ENCODE data around the gene RIMBP2.

The RIMBP2 gene

GRCh38 chr12:130401703-130402102, 314.4 kb downstream of the RIMBP2 start:
- Histone ChIP-seq H3K36me3 (ENCODE audit: control insufficient read depth in 2 of 2, insufficient read depth in 1 of 2, low read length in 2 of 2) (no peaks in the 10 kb centered on the region), H3K9me3 (ENCODE audit: control insufficient read depth, insufficient read depth, low read depth, low read length) (no peaks in the 10 kb centered on the region), H3K27ac (ENCODE audit: extremely low read depth, low read depth, low read length) (no peak overlapping the region), H3K4me1 (ENCODE audit: control insufficient read depth, insufficient read depth, low read length) (no peaks in the 10 kb centered on the region), H3K4me3 (ENCODE audit: low read depth, low read length) (no peak overlapping the region)
- POLR2A ChIA-PET, result no interaction called here
- TF ChIP-seq ZNF645 (tag by site-specific recombination; IDR thresholded peaks at IDR 0.05) (no peak), CTCF (tag by site-specific recombination; IDR thresholded peaks at IDR 0.05) (0 out of 2 replicates have a peak, but pooled peaks have one; percentile 27)
- CTCF ChIA-PET, result no interaction called here

- H3K4me1 ChIP-seq (ENCODE audit: control insufficient read depth, insufficient read depth, low read length), result no peaks in the 10 kb centered on the region
- no peaks in the 10 kb centered on the region for H3K36me3 ChIP-seq (ENCODE audit: control insufficient read depth in 2 of 2, insufficient read depth in 1 of 2, low read length in 2 of 2)
- H3K4me3 ChIP-seq (ENCODE audit: low read depth, low read length), result no peak overlapping the region
- TF ChIP-seq ZNF600 (tag by site-specific recombination; IDR thresholded peaks at IDR 0.05) (no peak), ZSCAN16 (tag by site-specific recombination; IDR thresholded peaks at IDR 0.05) (no peak), ZNF280C (tag by site-specific recombination; IDR thresholded peaks at IDR 0.05) (no peak), KLF9 (tag by site-specific recombination; IDR thresholded peaks at IDR 0.05; ENCODE audit: low read depth) (no peak), ZNF366 (tag by site-specific recombination; conservative IDR thresholded peaks at IDR 0.05) (no peak), ZNF777 (tag by site-specific recombination; IDR thresholded peaks at IDR 0.05; ENCODE audit: borderline replicate concordance) (no peak), ZBTB8A (tag by site-specific recombination; IDR thresholded peaks at IDR 0.05) (no peak), ZNF610 (tag by site-specific recombination; IDR thresholded peaks at IDR 0.05; ENCODE audit: borderline replicate concordance) (no peak)
- POLR2A ChIA-PET, result no interaction called here
- CTCF ChIA-PET, result interaction anchor here (0.6 kb wide), 2 partner anchors 23 to 90 kb away, joined by 3 read pairs; no protein-coding TSS in a partner anchor
- H3K9me3 ChIP-seq (ENCODE audit: control insufficient read depth, insufficient read depth, low read depth, low read length), result no peaks in the 10 kb centered on the region
- no peak overlapping the region for H3K27ac ChIP-seq (ENCODE audit: extremely low read depth, low read depth, low read length)
Observed at GRCh38 chr12:130398100-130398848, 317.8 kb downstream of the RIMBP2 start.

GRCh38 chr12:130396667-130397066, 319.4 kb downstream of the RIMBP2 start:
- ChIA-PET CTCF (no interaction called here), POLR2A (no interaction called here)
- Histone ChIP-seq H3K4me1 (ENCODE audit: control insufficient read depth, insufficient read depth, low read length) (no peaks in the 10 kb centered on the region), H3K4me3 (ENCODE audit: low read depth, low read length) (no peak overlapping the region), H3K9me3 (ENCODE audit: control insufficient read depth, insufficient read depth, low read depth, low read length) (no peaks in the 10 kb centered on the region), H3K27ac (ENCODE audit: extremely low read depth, low read depth, low read length) (no peak overlapping the region), H3K36me3 (ENCODE audit: control insufficient read depth in 2 of 2, insufficient read depth in 1 of 2, low read length in 2 of 2) (no peaks in the 10 kb centered on the region)
- TF ChIP-seq ZNF362 (tag by site-specific recombination; IDR thresholded peaks at IDR 0.05) (no peak), REPIN1 (tag by site-specific recombination; IDR thresholded peaks at IDR 0.05; ENCODE audit: low read depth) (no peak)

Data from HEK293 (cell line).